ENCODE measurements around the gene BLOC1S5.
"Not testable (repeated sequence)": the region's sequence is repeated elsewhere in the genome, so short reads cannot be mapped to it uniquely, and the experiment has no call there.

Gene BLOC1S5

GRCh38 chr6:8041913-8042583, 22.1 kb downstream of the BLOC1S5 start:
- DNase-seq: no peak

- not testable (repeated sequence) for DNase-seq
These were observed 30.1 kb downstream of the BLOC1S5 start for GRCh38 chr6:8034107-8034506.

GRCh38 chr6:8030920-8031319, 33.3 kb downstream of the BLOC1S5 start:
- DNase-seq: no peak

GRCh38 chr6:8029243-8029870, 34.8 kb downstream of the BLOC1S5 start:
- no peak for DNase-seq

- no peak for DNase-seq
These were observed 36.1 kb downstream of the BLOC1S5 start for GRCh38 chr6:8027965-8028651.

GRCh38 chr6:8026800-8027199, 37.4 kb downstream of the BLOC1S5 start:
- DNase-seq: no peak

GRCh38 chr6:8025191-8025590, 39.0 kb downstream of the BLOC1S5 start:
- DNase-seq: no peak

GRCh38 chr6:8023638-8024037, 40.6 kb downstream of the BLOC1S5 start:
- DNase-seq: no peak

- no peak for DNase-seq
These were observed 44.1 kb downstream of the BLOC1S5 start for GRCh38 chr6:8020083-8020482.

- no peak for DNase-seq
These were observed 46.5 kb downstream of the BLOC1S5 start for GRCh38 chr6:8017705-8018104.

GRCh38 chr6:8017276-8017701, 46.9 kb downstream of the BLOC1S5 start:
- no peak for DNase-seq

- DNase-seq: no peak
These were observed 49.2 kb downstream of the BLOC1S5 start for GRCh38 chr6:8014947-8015346.

GRCh38 chr6:8013763-8014162, 50.4 kb downstream of the BLOC1S5 start:
- DNase-seq: no peak

- DNase-seq: no peak
These were observed 58.0 kb downstream of the BLOC1S5 start for GRCh38 chr6:8006208-8006607.

GRCh38 chr6:8005136-8005535, 59.1 kb downstream of the BLOC1S5 start:
- DNase-seq: no peak

GRCh38 chr6:8000636-8001035, 63.6 kb downstream of the BLOC1S5 start:
- no peak for DNase-seq

- no peak for DNase-seq
These were observed 64.0 kb downstream of the BLOC1S5 start for GRCh38 chr6:8000188-8000596.

GRCh38 chr6:7999201-7999600, 65.0 kb downstream of the BLOC1S5 start:
- no peak for DNase-seq

GRCh38 chr6:7998103-7998725, 66.0 kb downstream of the BLOC1S5 start:
- no peak for DNase-seq

- no peak for DNase-seq
These were observed 66.9 kb downstream of the BLOC1S5 start for GRCh38 chr6:7997286-7997685.

- no peak for DNase-seq
These were observed 67.6 kb downstream of the BLOC1S5 start for GRCh38 chr6:7996538-7997111.

- no peak for DNase-seq
These were observed 70.2 kb downstream of the BLOC1S5 start for GRCh38 chr6:7993952-7994351.

GRCh38 chr6:7993399-7993798, 70.8 kb downstream of the BLOC1S5 start:
- no peak for DNase-seq
